Measurements from ENCODE around the gene FPR1. TPM values are rescaled to one million over a fixed set of nuclear protein-coding genes. Genes with fewer than 3 reads are reported as not detected.
A peak's percentile ranks its signal among the peaks of the same experiment; 100 is the strongest.

The FPR1 gene
- total RNA-seq, 1 donor from 2014 or later, result not detected

- H3K4me3 Mint-ChIP-seq (ENCODE audit: low read depth), result peak overlapping the region; percentile 37
- H3K4me1 Mint-ChIP-seq (ENCODE audit: low read depth), result peaks cover 28% of the 10 kb centered on the region
- peak overlapping the region; percentile 45 for H3K27ac Mint-ChIP-seq
- peaks cover 19% of the 10 kb centered on the region for H3K27me3 Mint-ChIP-seq
- H3K36me3 Mint-ChIP-seq (ENCODE audit: insufficient read depth), result peaks cover 21% of the 10 kb centered on the region
- DNase-seq (ENCODE audit: low spot score, unreplicated experiment), result no peak
- no peaks in the 10 kb centered on the region for H3K9me3 Mint-ChIP-seq (ENCODE audit: low read depth)
- TF ChIP-seq, protein P1, sequence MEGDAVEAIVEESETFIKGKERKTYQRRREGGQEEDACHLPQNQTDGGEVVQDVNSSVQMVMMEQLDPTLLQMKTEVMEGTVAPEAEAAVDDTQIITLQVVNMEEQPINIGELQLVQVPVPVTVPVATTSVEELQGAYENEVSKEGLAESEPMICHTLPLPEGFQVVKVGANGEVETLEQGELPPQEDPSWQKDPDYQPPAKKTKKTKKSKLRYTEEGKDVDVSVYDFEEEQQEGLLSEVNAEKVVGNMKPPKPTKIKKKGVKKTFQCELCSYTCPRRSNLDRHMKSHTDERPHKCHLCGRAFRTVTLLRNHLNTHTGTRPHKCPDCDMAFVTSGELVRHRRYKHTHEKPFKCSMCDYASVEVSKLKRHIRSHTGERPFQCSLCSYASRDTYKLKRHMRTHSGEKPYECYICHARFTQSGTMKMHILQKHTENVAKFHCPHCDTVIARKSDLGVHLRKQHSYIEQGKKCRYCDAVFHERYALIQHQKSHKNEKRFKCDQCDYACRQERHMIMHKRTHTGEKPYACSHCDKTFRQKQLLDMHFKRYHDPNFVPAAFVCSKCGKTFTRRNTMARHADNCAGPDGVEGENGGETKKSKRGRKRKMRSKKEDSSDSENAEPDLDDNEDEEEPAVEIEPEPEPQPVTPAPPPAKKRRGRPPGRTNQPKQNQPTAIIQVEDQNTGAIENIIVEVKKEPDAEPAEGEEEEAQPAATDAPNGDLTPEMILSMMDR (IDR thresholded peaks at IDR 0.05; ENCODE audit: unreplicated experiment), result no peak
Measured at GRCh38 chr19:51706296-51706695, 45.4 kb downstream of the FPR1 start.

GRCh38 chr19:51704626-51705025 lies 47.1 kb downstream of the FPR1 start:
- DNase-seq (ENCODE audit: low spot score, unreplicated experiment), result no peak
- H3K36me3 Mint-ChIP-seq (ENCODE audit: insufficient read depth), result peaks cover 26% of the 10 kb centered on the region
- peaks cover 5% of the 10 kb centered on the region for H3K27me3 Mint-ChIP-seq
- TF ChIP-seq, protein P1 (IDR thresholded peaks at IDR 0.05; ENCODE audit: unreplicated experiment), result no peak
- no peaks in the 10 kb centered on the region for H3K9me3 Mint-ChIP-seq (ENCODE audit: low read depth)
- peak overlapping the region; percentile 87 for H3K4me3 Mint-ChIP-seq (ENCODE audit: low read depth)
- peak overlapping the region; percentile 95 for H3K27ac Mint-ChIP-seq
- H3K4me1 Mint-ChIP-seq (ENCODE audit: low read depth), result peaks cover 30% of the 10 kb centered on the region

DNA sequence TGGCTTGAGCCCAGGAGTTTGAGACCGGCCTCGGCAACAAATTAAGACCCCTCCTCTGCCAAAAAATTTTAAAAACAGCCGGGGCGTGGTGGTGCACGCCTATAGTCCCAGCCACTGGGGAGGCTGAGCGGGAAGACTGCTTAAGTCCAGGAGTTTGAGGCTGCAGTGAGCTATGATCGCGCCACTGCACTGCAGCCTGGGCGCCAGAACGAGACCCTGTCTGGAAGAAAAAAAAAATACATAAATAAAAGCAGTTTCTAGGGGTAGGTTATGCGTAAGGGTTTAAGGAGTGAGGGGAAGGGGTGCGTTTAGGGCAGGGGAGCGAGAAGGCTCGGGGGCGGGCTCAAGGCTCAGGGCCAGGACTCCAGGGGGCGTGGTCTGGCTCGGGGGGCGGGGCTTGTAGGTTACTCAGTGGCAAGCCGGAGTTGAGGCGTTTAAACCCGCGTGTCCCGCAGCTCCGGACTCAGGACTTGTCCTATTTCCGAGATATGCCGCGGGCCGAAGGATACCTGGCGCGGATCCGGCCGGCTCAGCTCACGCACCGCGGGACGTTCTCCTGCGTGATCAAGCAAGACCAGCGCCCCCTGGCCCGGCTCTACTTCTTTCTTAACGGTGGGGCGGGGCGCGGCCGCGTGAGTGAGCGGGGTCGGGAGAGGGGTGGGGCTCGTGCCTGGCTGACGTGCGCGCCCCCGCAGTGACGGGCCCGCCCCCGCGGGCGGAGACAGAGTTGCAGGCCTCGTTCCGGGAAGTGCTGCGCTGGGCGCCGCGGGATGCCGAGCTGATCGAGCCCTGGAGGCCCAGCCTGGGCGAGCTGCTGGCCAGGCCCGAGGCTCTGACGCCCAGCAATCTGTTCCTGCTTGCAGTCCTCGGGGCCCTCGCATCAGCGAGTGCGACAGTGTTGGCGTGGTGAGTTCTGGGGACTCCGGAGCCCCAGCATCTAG lies 47.8 kb downstream of the FPR1 start:
- Mint-ChIP-seq H3K27me3 (peaks cover 3% of the 10 kb centered on the region), H3K4me1 (ENCODE audit: low read depth) (peaks cover 30% of the 10 kb centered on the region), H3K36me3 (ENCODE audit: insufficient read depth) (peaks cover 29% of the 10 kb centered on the region), H3K27ac (peak overlapping the region; percentile 95), H3K4me3 (ENCODE audit: low read depth) (peak overlapping the region; percentile 87), H3K9me3 (ENCODE audit: low read depth) (no peaks in the 10 kb centered on the region)
- TF ChIP-seq, protein P1 (IDR thresholded peaks at IDR 0.05; ENCODE audit: unreplicated experiment), result peak; percentile 63
- DNase-seq (ENCODE audit: low spot score, unreplicated experiment), result peak; percentile 91

GRCh38 chr19:51702825-51703574 lies 48.7 kb downstream of the FPR1 start:
- Mint-ChIP-seq H3K27ac (peak overlapping the region; percentile 95), H3K36me3 (ENCODE audit: insufficient read depth) (peaks cover 33% of the 10 kb centered on the region), H3K9me3 (ENCODE audit: low read depth) (no peaks in the 10 kb centered on the region), H3K27me3 (no peaks in the 10 kb centered on the region), H3K4me3 (ENCODE audit: low read depth) (peak overlapping the region; percentile 87), H3K4me1 (ENCODE audit: low read depth) (peaks cover 30% of the 10 kb centered on the region)
- TF ChIP-seq, protein P1 (IDR thresholded peaks at IDR 0.05; ENCODE audit: unreplicated experiment), result no peak
- peak; percentile 44 for DNase-seq (ENCODE audit: low spot score, unreplicated experiment)

GRCh38 chr19:51702103-51702824 lies 49.4 kb downstream of the FPR1 start:
- H3K4me1 Mint-ChIP-seq (ENCODE audit: low read depth), result peaks cover 30% of the 10 kb centered on the region
- no peaks in the 10 kb centered on the region for H3K27me3 Mint-ChIP-seq
- TF ChIP-seq, protein P1 (IDR thresholded peaks at IDR 0.05; ENCODE audit: unreplicated experiment), result no peak
- peak overlapping the region; percentile 87 for H3K4me3 Mint-ChIP-seq (ENCODE audit: low read depth)
- H3K9me3 Mint-ChIP-seq (ENCODE audit: low read depth), result no peaks in the 10 kb centered on the region
- peak; percentile 69 for DNase-seq (ENCODE audit: low spot score, unreplicated experiment)
- peak overlapping the region; percentile 95 for H3K27ac Mint-ChIP-seq
- peaks cover 34% of the 10 kb centered on the region for H3K36me3 Mint-ChIP-seq (ENCODE audit: insufficient read depth)

All from progenitor cell of endocrine pancreas (in vitro differentiated cells).